Uterus (tissue), 4 donors: ENCODE data around the gene DDC. TPM values are rescaled to one million over a fixed set of nuclear protein-coding genes. Genes with fewer than 3 reads are reported as not detected.
"Not testable (repeated sequence)": the region's sequence is repeated elsewhere in the genome, so short reads cannot be mapped to it uniquely, and the experiment has no call there.

Experiments
- DNase-seq, 2 donors: peaks; one replicate each; pipeline ENCODE4 v3.0.0-alpha.2; 2019 to 2020
- H3K27ac ChIP-seq, 2 donors: fragments of 200-600 bp; sonication (generic); 1 replicate in 1 of 2; 2 replicates in 1 of 2; pipeline ENCODE4 v1.5.1; 2016 to 2018
- H3K27me3 ChIP-seq, 2 donors: fragments of 200-600 bp; sonication (generic); one replicate each; pipeline ENCODE4 v1.5.1; 2018 to 2019; ENCODE audit warnings: control low read depth in 1 of 2
- H3K36me3 ChIP-seq, 2 donors: fragments of 200-600 bp; sonication (generic); one replicate each; pipeline ENCODE4 v1.5.1; 2019; ENCODE audit warnings: control low read depth in 1 of 2
- H3K4me1 ChIP-seq, 2 donors: fragments of 200-600 bp; sonication (generic); one replicate each; pipeline ENCODE4 v1.5.1; 2018 to 2019; ENCODE audit warnings: control low read depth in 1 of 2
- H3K4me3 ChIP-seq, 2 donors: fragments of 200-600 bp; sonication (generic); 1 replicate in 1 of 2; 2 replicates in 1 of 2; pipeline ENCODE4 v1.5.1; 2018 to 2019; ENCODE audit warnings: mild to moderate bottlenecking in 1 of 2
- H3K9me3 ChIP-seq, 2 donors: fragments of 200-600 bp; sonication (generic); one replicate each; pipeline ENCODE4 v1.5.1; 2019; ENCODE audit warnings: control low read depth in 1 of 2
- POLR2A ChIP-seq, 2 donors: fragments of 450-650 bp; IDR thresholded peaks; one replicate each; pipeline ENCODE4 v1.6.1; 2016; ENCODE audit warnings: antibody characterized with exemption in 2 of 2, mild to moderate bottlenecking in 1 of 2, moderate library complexity in 1 of 2
- intact Hi-C: fragments of 100-400 bp; cut with DNase I; formaldehyde crosslinking; loops from one replicate; pipeline ENCODE4 v1.15.1; 2023; ENCODE audit warnings: low total_unique reads
- total RNA-seq, 4 donors: library from RNA; depleted of rRNA in 3 of 4; stranded (reverse); fragments of >200 nt in 3 of 4; gene quantifications; one replicate each; pipeline versions ENCODE4 v1.1.0 to v1.2.4, GENCODE V29; 2014 to 2023
- TF ChIP-seq, protein P1 (sequence below), 4 experiments: fragments of 200-600 bp in 2 of 4; fragments of 450-650 bp in 2 of 4; sonication (generic) in 2 of 4; IDR thresholded peaks; one replicate each; pipeline ENCODE4 v1.5.1; 2016 to 2019; ENCODE audit warnings: antibody characterized with exemption in 4 of 4, mild to moderate bottlenecking in 2 of 4, moderate library complexity in 1 of 4
- donor health status: DM: yes; HTN: yes; CAD: no.

The DDC gene
- total RNA-seq, 4 donors from 2014 or later = not detected

GRCh38 chr7:50461695-50462094, 103.5 kb downstream of the DDC start:
- Histone ChIP-seq H3K27ac (no peak overlapping the region), H3K36me3 (no peaks in the 10 kb centered on the region), H3K4me3 (no peak overlapping the region), H3K4me1 (no peaks in the 10 kb centered on the region), H3K9me3 (no peaks in the 10 kb centered on the region), H3K27me3 (no peaks in the 10 kb centered on the region)
- intact Hi-C loops = no loop called here
- TF ChIP-seq, protein P1, sequence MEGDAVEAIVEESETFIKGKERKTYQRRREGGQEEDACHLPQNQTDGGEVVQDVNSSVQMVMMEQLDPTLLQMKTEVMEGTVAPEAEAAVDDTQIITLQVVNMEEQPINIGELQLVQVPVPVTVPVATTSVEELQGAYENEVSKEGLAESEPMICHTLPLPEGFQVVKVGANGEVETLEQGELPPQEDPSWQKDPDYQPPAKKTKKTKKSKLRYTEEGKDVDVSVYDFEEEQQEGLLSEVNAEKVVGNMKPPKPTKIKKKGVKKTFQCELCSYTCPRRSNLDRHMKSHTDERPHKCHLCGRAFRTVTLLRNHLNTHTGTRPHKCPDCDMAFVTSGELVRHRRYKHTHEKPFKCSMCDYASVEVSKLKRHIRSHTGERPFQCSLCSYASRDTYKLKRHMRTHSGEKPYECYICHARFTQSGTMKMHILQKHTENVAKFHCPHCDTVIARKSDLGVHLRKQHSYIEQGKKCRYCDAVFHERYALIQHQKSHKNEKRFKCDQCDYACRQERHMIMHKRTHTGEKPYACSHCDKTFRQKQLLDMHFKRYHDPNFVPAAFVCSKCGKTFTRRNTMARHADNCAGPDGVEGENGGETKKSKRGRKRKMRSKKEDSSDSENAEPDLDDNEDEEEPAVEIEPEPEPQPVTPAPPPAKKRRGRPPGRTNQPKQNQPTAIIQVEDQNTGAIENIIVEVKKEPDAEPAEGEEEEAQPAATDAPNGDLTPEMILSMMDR (IDR thresholded peaks at IDR 0.05) = no peak
- no peak for TF ChIP-seq POLR2A (IDR thresholded peaks at IDR 0.05)
- no peak for DNase-seq

DNA sequence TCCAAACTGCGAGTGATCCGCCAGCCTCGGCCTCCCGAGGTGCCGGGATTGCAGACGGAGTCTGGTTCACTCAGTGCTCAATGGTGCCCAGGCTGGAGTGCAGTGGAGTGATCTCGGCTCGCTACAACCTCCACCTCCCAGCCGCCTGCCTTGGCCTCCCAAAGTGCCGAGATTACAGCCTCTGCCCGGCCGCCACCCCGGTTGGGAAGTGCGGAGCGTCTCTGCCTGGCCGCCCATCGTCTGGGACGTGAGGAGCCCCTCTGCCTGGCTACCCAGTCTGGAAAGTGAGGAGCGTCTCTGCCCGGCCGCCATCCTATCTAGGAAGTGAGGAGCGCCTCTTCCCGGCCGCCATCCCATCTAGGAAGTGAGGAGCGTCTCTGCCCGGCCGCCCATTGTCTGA, 106.0 kb downstream of the DDC start:
- intact Hi-C loops, H3K36me3 ChIP-seq, H3K9me3 ChIP-seq, H3K4me3 ChIP-seq, H3K27ac ChIP-seq, H3K27me3 ChIP-seq, DNase-seq, H3K4me1 ChIP-seq: not testable (repeated sequence)

- H3K27me3 ChIP-seq, H3K4me1 ChIP-seq, H3K27ac ChIP-seq, H3K36me3 ChIP-seq, H3K9me3 ChIP-seq, DNase-seq, H3K4me3 ChIP-seq, intact Hi-C loops: not testable (repeated sequence)
Observed at GRCh38 chr7:50458651-50459050, 106.6 kb downstream of the DDC start.

- H3K27me3 ChIP-seq = no peaks in the 10 kb centered on the region
- H3K9me3 ChIP-seq = no peaks in the 10 kb centered on the region
- no peaks in the 10 kb centered on the region for H3K4me1 ChIP-seq
- H3K27ac ChIP-seq = no peak overlapping the region
- TF ChIP-seq, protein P1 (IDR thresholded peaks at IDR 0.05) = no peak
- intact Hi-C loops = no loop called here
- H3K4me3 ChIP-seq = no peak overlapping the region
- H3K36me3 ChIP-seq = no peaks in the 10 kb centered on the region
- no peak for DNase-seq
Observed at GRCh38 chr7:50456371-50457123, 108.7 kb downstream of the DDC start.

DNA sequence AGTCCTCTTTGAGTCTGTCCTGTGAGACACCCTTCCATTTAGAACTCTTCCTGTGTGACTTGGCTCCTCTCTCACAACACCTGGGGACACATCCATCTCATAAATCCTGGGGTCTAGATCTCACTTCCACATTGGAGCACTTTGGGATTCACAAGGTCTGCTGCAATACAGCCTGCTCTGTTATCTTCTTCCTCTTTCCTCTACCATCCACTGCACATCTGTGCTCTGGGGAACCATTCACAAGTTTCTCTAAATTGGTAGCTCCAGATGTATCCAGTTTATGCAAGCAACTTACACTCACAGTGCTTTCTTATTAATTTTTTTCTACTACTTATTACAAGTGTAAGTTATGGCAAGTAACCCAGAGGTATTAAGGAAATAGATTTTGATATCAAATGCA, 109.5 kb downstream of the DDC start:
- Histone ChIP-seq H3K27ac (no peak overlapping the region), H3K4me1 (no peaks in the 10 kb centered on the region), H3K36me3 (no peaks in the 10 kb centered on the region), H3K9me3 (no peaks in the 10 kb centered on the region), H3K4me3 (no peak overlapping the region), H3K27me3 (no peaks in the 10 kb centered on the region)
- DNase-seq = no peak
- intact Hi-C loops = no loop called here
- TF ChIP-seq, protein P1 (IDR thresholded peaks at IDR 0.05) = no peak
- no peak for TF ChIP-seq POLR2A (IDR thresholded peaks at IDR 0.05)

DNA sequence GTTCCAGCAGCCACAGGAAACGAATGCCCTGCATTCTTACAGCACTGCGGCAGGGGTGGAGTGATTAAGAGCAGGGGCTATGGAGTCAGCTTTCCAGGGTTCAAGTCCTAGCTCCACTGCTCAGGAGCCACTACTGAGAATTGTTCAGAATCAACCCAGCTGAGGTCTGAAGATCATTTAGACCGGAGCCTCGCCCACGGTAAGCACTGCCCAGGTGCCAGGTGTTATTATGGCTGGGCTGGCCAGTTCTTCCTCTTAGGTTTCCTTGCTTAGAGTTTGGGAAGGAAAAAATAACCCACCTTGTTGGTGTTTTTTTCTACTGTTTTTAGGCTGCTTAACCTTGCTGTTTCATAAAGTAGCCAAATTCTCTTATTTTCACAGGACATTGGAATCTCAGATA, 110.2 kb downstream of the DDC start:
- no peaks in the 10 kb centered on the region for H3K27me3 ChIP-seq
- no peaks in the 10 kb centered on the region for H3K4me1 ChIP-seq
- intact Hi-C loops = no loop called here
- no peak overlapping the region for H3K4me3 ChIP-seq
- no peak overlapping the region for H3K27ac ChIP-seq
- H3K36me3 ChIP-seq = no peaks in the 10 kb centered on the region
- DNase-seq = no peak
- no peaks in the 10 kb centered on the region for H3K9me3 ChIP-seq
- TF ChIP-seq, protein P1 (IDR thresholded peaks at IDR 0.05) = no peak
- no peak for TF ChIP-seq POLR2A (IDR thresholded peaks at IDR 0.05)
